Measurements from ENCODE around the gene ILK. TPM values are rescaled to one million over a fixed set of nuclear protein-coding genes. Genes with fewer than 3 reads are reported as not detected.

ILK gene
- total and polyA plus RNA-seq, 2 experiments from 2014 or later = 114 to 126 TPM

DNA sequence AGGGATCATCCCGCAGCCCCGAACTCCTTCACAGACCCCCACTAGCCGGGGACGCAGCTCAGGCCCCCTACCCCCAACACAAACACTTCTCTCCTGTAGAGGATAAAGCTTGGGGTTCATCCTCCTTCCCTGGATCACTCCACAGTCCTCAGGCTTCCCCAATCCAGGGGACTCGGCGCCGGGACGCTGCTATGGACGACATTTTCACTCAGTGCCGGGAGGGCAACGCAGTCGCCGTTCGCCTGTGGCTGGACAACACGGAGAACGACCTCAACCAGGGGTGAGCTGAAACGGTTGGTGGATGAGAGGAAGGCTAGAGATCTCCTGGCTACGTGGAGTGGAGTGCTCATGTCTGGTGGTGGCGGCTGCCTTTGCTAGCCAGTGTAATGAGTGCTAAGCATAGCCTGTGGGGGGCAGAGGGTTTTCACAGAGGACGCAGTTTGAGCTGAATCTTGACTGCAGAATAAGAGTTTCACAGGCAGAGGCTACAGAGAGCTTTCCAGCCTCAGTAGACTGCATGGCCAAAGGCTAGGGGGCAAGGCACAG is 580 bp downstream of the ILK start:
- no peaks in the 10 kb centered on the region for H3K9me2 ChIP-seq (replicated peaks; ENCODE audit: insufficient read depth)
- H3K27me3 ChIP-seq = no peaks in the 10 kb centered on the region
- no peaks in the 10 kb centered on the region for H4K20me1 ChIP-seq (ENCODE audit: insufficient read depth, poor library complexity, severe bottlenecking)
- peak overlapping the region; percentile 80 for H3K4me3 ChIP-seq
- no peaks in the 10 kb centered on the region for H3K9me3 ChIP-seq (ENCODE audit: low read depth)
- H3K27ac ChIP-seq = peak overlapping the region; percentile 98
- peak overlapping the region; percentile 70 for H2AFZ ChIP-seq
- peak; percentile 79 for DNase-seq (ENCODE audit: low spot score)
- no peak for TF ChIP-seq EZH2phosphoT487 (IDR thresholded peaks at IDR 0.05; ENCODE audit: low read depth, severe bottlenecking, unreplicated experiment)
- no peak for TF ChIP-seq EZH2 (IDR thresholded peaks at IDR 0.05; ENCODE audit: borderline replicate concordance)
- TF ChIP-seq, protein P1, sequence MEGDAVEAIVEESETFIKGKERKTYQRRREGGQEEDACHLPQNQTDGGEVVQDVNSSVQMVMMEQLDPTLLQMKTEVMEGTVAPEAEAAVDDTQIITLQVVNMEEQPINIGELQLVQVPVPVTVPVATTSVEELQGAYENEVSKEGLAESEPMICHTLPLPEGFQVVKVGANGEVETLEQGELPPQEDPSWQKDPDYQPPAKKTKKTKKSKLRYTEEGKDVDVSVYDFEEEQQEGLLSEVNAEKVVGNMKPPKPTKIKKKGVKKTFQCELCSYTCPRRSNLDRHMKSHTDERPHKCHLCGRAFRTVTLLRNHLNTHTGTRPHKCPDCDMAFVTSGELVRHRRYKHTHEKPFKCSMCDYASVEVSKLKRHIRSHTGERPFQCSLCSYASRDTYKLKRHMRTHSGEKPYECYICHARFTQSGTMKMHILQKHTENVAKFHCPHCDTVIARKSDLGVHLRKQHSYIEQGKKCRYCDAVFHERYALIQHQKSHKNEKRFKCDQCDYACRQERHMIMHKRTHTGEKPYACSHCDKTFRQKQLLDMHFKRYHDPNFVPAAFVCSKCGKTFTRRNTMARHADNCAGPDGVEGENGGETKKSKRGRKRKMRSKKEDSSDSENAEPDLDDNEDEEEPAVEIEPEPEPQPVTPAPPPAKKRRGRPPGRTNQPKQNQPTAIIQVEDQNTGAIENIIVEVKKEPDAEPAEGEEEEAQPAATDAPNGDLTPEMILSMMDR (IDR thresholded peaks at IDR 0.05; ENCODE audit: poor library complexity) = peak; percentile 28
- H3K4me1 ChIP-seq (ENCODE audit: insufficient read depth) = peaks cover 39% of the 10 kb centered on the region
- peaks cover 83% of the 10 kb centered on the region for H3K79me2 ChIP-seq
- peak overlapping the region; percentile 87 for H3K4me2 ChIP-seq
- under 1% methylated on average over 20 of the region's 20 CpGs for WGBS (ENCODE audit: low lambda C conversion rate, missing lambda C conversion rate)
- no peaks in the 10 kb centered on the region for H3K36me3 ChIP-seq (replicated peaks; ENCODE audit: insufficient read depth, low read depth)

DNA sequence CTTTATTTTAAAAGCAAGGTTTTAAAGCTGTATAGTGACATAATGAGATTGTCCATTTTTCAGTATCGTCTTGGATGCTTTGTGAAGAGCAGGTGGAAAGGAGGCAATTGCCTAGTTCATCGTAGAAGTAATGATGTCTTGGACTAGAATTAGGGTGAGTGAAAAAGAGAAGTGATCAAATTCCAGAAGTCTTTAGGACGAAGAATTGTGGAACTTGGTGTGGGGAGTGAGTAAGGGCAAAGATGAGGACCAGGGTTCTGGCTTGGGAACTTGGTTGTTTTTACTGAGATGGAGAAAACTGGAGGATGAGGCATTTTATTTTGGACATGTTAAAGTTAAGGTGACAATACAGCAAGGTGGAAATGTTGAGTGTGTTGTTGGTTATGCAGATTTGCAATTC is 1.2 kb downstream of the ILK start:
- Histone ChIP-seq H3K36me3 (replicated peaks; ENCODE audit: insufficient read depth, low read depth) (no peaks in the 10 kb centered on the region), H3K4me1 (ENCODE audit: insufficient read depth) (peaks cover 39% of the 10 kb centered on the region), H3K9me3 (ENCODE audit: low read depth) (no peaks in the 10 kb centered on the region), H3K4me3 (peak overlapping the region; percentile 80), H3K9me2 (replicated peaks; ENCODE audit: insufficient read depth) (no peaks in the 10 kb centered on the region), H3K27me3 (no peaks in the 10 kb centered on the region), H3K79me2 (peaks cover 82% of the 10 kb centered on the region), H4K20me1 (ENCODE audit: insufficient read depth, poor library complexity, severe bottlenecking) (no peaks in the 10 kb centered on the region), H3K4me2 (peak overlapping the region; percentile 87), H3K27ac (peak overlapping the region; percentile 98), H2AFZ (no peak overlapping the region)
- no peak for DNase-seq (ENCODE audit: low spot score)
- TF ChIP-seq EZH2phosphoT487 (IDR thresholded peaks at IDR 0.05; ENCODE audit: low read depth, severe bottlenecking, unreplicated experiment) = no peak
- no peak for TF ChIP-seq EZH2 (IDR thresholded peaks at IDR 0.05; ENCODE audit: borderline replicate concordance)
- TF ChIP-seq, protein P1 (IDR thresholded peaks at IDR 0.05; ENCODE audit: poor library complexity) = no peak
- 53% methylated on average over 3 of the region's 3 CpGs for WGBS (ENCODE audit: low lambda C conversion rate, missing lambda C conversion rate)

DNA sequence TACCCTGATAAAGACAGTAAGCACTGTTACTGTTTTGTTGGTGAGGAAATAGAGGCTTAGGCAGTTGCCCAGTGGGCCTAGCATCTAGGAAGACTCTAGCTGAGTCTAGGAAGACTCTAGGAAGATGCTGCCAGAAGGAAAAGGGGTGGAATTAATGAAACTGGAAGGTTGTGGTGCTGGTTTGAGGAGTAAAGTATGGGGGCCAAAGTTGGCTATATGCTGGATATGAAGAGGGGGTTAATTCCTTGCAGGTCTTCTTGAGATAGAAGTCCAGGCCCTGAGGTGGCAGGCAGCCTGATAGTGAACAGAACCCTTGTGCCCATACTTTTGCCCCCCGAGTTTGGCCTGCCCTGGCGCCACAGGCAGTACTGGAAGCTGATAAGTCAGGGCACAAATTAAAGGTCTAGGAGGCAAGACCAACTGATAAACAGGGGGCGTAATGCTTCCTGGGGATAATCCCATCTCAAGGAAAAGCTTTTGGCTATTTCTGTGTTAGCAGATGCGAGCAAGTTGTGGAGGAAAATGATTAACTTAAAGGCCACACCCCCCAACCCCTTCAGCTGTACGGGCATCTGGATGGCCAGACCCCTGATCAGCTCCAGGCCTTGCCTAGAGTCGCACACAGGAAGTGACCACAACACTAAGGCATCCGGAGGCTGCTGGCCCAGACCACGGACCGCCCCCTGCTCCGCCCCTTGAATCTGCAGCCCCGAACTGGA is 3.1 kb downstream of the ILK start:
- H2AFZ ChIP-seq = no peak overlapping the region
- H3K27ac ChIP-seq = peak overlapping the region; percentile 98
- no peak overlapping the region for H3K4me3 ChIP-seq
- H3K9me3 ChIP-seq (ENCODE audit: low read depth) = no peaks in the 10 kb centered on the region
- H3K4me2 ChIP-seq = peak overlapping the region; percentile 87
- no peaks in the 10 kb centered on the region for H3K36me3 ChIP-seq (replicated peaks; ENCODE audit: insufficient read depth, low read depth)
- 9% methylated on average over 11 of the region's 11 CpGs for WGBS (ENCODE audit: low lambda C conversion rate, missing lambda C conversion rate)
- DNase-seq (ENCODE audit: low spot score) = peak; percentile 96
- H4K20me1 ChIP-seq (ENCODE audit: insufficient read depth, poor library complexity, severe bottlenecking) = no peaks in the 10 kb centered on the region
- no peak for TF ChIP-seq EZH2 (IDR thresholded peaks at IDR 0.05; ENCODE audit: borderline replicate concordance)
- no peak for TF ChIP-seq EZH2phosphoT487 (IDR thresholded peaks at IDR 0.05; ENCODE audit: low read depth, severe bottlenecking, unreplicated experiment)
- TF ChIP-seq, protein P1 (IDR thresholded peaks at IDR 0.05; ENCODE audit: poor library complexity) = no peak
- no peaks in the 10 kb centered on the region for H3K27me3 ChIP-seq
- H3K4me1 ChIP-seq (ENCODE audit: insufficient read depth) = peaks cover 38% of the 10 kb centered on the region
- peaks cover 76% of the 10 kb centered on the region for H3K79me2 ChIP-seq
- no peaks in the 10 kb centered on the region for H3K9me2 ChIP-seq (replicated peaks; ENCODE audit: insufficient read depth)
